ENCODE results near the gene ACADSB. TPM values are rescaled to one million over a fixed set of nuclear protein-coding genes. Genes with fewer than 3 reads are reported as not detected.

ACADSB gene
- total RNA-seq, 3 donors from 2014 or later = 22.6 to 32.4 (median 31.8) TPM

DNA sequence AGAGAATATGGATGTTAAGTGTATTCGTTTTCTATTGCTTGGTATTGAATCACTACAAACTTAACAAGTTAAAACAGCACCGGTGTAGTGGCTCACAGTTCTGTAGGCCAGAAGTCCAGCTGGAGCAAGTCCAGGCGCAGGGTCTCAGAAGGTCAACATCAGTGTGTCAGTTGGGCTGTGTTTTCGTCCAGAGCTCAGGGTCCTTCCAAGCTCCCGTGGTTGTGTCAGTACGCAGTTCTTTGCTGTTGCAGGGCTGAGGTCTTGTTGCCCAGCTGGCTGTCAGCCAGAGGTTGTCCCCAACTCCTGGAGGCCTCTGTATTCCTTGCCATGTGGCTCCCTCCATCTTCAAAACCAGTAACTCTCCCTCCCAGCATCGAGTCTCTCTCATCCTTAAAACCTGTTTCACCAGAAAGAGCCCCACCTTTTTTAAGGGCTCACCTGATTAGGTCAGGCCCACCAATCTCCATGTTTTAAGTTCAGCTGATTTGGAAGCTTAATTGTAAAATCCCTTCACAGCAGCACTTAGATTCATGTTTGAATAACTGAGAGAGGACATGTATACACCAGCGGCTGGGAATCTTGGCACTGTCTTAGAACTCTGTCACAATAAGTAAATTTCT is 26.8 kb downstream of the ACADSB start:
- intact Hi-C loops (cut with DNase I; ENCODE audit: low total_unique reads) = no loop called here

GRCh38 chr10:123038782-123039631 is 30.2 kb downstream of the ACADSB start:
- intact Hi-C loops (cut with DNase I; ENCODE audit: low total_unique reads) = no loop called here
- Histone ChIP-seq H3K4me3 (no peak overlapping the region), H3K4me1 (no peaks in the 10 kb centered on the region), H3K27ac (no peak overlapping the region), H3K9me3 (no peaks in the 10 kb centered on the region), H3K27me3 (no peaks in the 10 kb centered on the region), H3K36me3 (no peaks in the 10 kb centered on the region)
- no peak for TF ChIP-seq POLR2A (IDR thresholded peaks at IDR 0.05)
- TF ChIP-seq POLR2AphosphoS5 (IDR thresholded peaks at IDR 0.05) = no peak
- TF ChIP-seq CTCF (IDR thresholded peaks at IDR 0.05) = no peak
- DNase-seq (ENCODE audit: low spot score in 2 of 2) = no peak

More for the DNA sequence above, 26.8 kb downstream of the ACADSB start:
- Histone ChIP-seq H3K36me3 (no peaks in the 10 kb centered on the region), H3K4me3 (no peak overlapping the region), H3K27ac (no peak overlapping the region), H3K27me3 (no peaks in the 10 kb centered on the region), H3K4me1 (no peaks in the 10 kb centered on the region), H3K9me3 (no peaks in the 10 kb centered on the region)
- DNase-seq (ENCODE audit: low spot score in 2 of 2) = no peak
- TF ChIP-seq POLR2A (IDR thresholded peaks at IDR 0.05) = no peak
- TF ChIP-seq POLR2AphosphoS5 (IDR thresholded peaks at IDR 0.05) = no peak
- no peak for TF ChIP-seq CTCF (IDR thresholded peaks at IDR 0.05)

DNA sequence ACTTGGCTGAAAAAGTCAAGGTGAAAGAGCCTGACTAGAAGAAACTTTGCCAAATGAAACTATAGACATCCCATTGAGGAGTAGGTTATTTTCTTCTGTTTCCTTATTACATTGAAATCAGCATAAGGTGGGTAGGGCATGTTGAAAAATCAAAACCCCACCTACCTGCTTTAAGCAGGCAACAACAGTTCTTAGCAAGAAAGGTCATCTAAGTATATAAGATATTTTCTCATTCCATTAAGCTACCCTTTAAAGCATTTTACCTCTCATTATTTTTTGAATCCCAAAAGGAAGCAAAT is 30.8 kb downstream of the ACADSB start:
- H3K4me1 ChIP-seq = no peaks in the 10 kb centered on the region
- intact Hi-C loops (cut with DNase I; ENCODE audit: low total_unique reads) = no loop called here
- no peaks in the 10 kb centered on the region for H3K9me3 ChIP-seq
- no peak overlapping the region for H3K4me3 ChIP-seq
- no peaks in the 10 kb centered on the region for H3K36me3 ChIP-seq
- no peak for DNase-seq (ENCODE audit: low spot score in 2 of 2)
- TF ChIP-seq POLR2AphosphoS5 (IDR thresholded peaks at IDR 0.05) (no peak), CTCF (IDR thresholded peaks at IDR 0.05) (no peak), POLR2A (IDR thresholded peaks at IDR 0.05) (no peak)
- H3K27ac ChIP-seq = no peak overlapping the region
- H3K27me3 ChIP-seq = no peaks in the 10 kb centered on the region

GRCh38 chr10:123042708-123043408 is 34.1 kb downstream of the ACADSB start:
- TF ChIP-seq CTCF (IDR thresholded peaks at IDR 0.05) (no peak), POLR2A (IDR thresholded peaks at IDR 0.05) (no peak), POLR2AphosphoS5 (IDR thresholded peaks at IDR 0.05) (no peak)
- intact Hi-C loops (cut with DNase I; ENCODE audit: low total_unique reads) = no loop called here
- no peaks in the 10 kb centered on the region for H3K36me3 ChIP-seq

More at GRCh38 chr10:123042708-123043408, 34.1 kb downstream of the ACADSB start:
- no peaks in the 10 kb centered on the region for H3K27me3 ChIP-seq
- no peak overlapping the region for H3K4me3 ChIP-seq
- DNase-seq (ENCODE audit: low spot score in 2 of 2) = no peak
- H3K9me3 ChIP-seq = no peaks in the 10 kb centered on the region
- H3K27ac ChIP-seq = no peak overlapping the region
- H3K4me1 ChIP-seq = no peaks in the 10 kb centered on the region

Measured in breast epithelium (tissue), 4 donors.